Spleen (tissue), 11 donors: ENCODE measurements around the gene KDELR1. TPM values are rescaled to one million over a fixed set of nuclear protein-coding genes. Genes with fewer than 3 reads are reported as not detected.

Experiments used
- DNase-seq: peaks from one replicate; pipeline ENCODE4 v3.0.0-alpha.2; 2020
- H3K27ac ChIP-seq, 8 donors: fragments of 200-600 bp; sonication (generic) in 7 of 8; 1 replicate in 4 of 8; 2 replicates in 4 of 8; pipeline versions ENCODE4 v1.5.0 to v1.8.0; 2016 to 2021; ENCODE audit warnings: inconsistent platforms in 4 of 8, mild to moderate bottlenecking in 4 of 8, moderate library complexity in 1 of 8
- H3K27me3 ChIP-seq, 7 donors: fragments of 200-600 bp; sonication (generic) in 6 of 7; replicated peaks in 1 of 7; 1 replicate in 4 of 7; 2 replicates in 3 of 7; pipeline versions ENCODE4 v1.5.0 to v1.8.0; 2016 to 2021; ENCODE audit warnings: inconsistent platforms in 3 of 7, mild to moderate bottlenecking in 1 of 7
- H3K36me3 ChIP-seq, 6 donors: fragments of 200-600 bp; sonication (generic) in 5 of 6; 1 replicate in 4 of 6; 2 replicates in 2 of 6; pipeline versions ENCODE4 v1.5.0 to v1.8.0; 2016 to 2021; ENCODE audit warnings: inconsistent platforms in 2 of 6
- H3K4me1 ChIP-seq, 6 donors: fragments of 200-600 bp; sonication (generic) in 5 of 6; 1 replicate in 3 of 6; 2 replicates in 3 of 6; pipeline versions ENCODE4 v1.5.0 to v1.8.0; 2016 to 2021; ENCODE audit warnings: inconsistent platforms in 3 of 6
- H3K4me3 ChIP-seq, 8 donors: fragments of 200-600 bp; sonication (generic) in 7 of 8; 1 replicate in 4 of 8; 2 replicates in 4 of 8; pipeline versions ENCODE4 v1.5.0 to v1.8.0; 2016 to 2021; ENCODE audit warnings: inconsistent platforms in 4 of 8, mild to moderate bottlenecking in 4 of 8, moderate library complexity in 2 of 8
- H3K9me3 ChIP-seq, 8 donors: fragments of 200-600 bp; sonication (generic) in 7 of 8; 1 replicate in 4 of 8; 2 replicates in 4 of 8; pipeline versions ENCODE4 v1.5.0 to v1.8.0; 2016 to 2021; ENCODE audit warnings: inconsistent platforms in 4 of 8
- CTCF ChIP-seq, 11 experiments: fragments of 200-600 bp in 7 of 11; fragments of 450-650 bp in 4 of 11; sonication (generic) in 4 of 11; IDR thresholded peaks in 8 of 11; conservative IDR thresholded peaks in 3 of 11; 1 replicate in 7 of 11; 2 replicates in 4 of 11; pipeline versions ENCODE4 v1.4.0 to v1.8.0; 2016 to 2021; ENCODE audit warnings: antibody characterized with exemption in 11 of 11, inconsistent platforms in 4 of 11, mild to moderate bottlenecking in 1 of 11
- POLR2A ChIP-seq, 3 donors: fragments of 450-650 bp; IDR thresholded peaks; one replicate each; pipeline ENCODE4 v1.5.1; 2017; ENCODE audit warnings: antibody characterized with exemption in 3 of 3, mild to moderate bottlenecking in 1 of 3
- POLR2AphosphoS5 ChIP-seq, 3 donors: sonication (generic); formaldehyde crosslinking; IDR thresholded peaks; one replicate each; pipeline ENCODE4 v1.5.1; 2017; ENCODE audit warnings: antibody characterized with exemption in 3 of 3
- WGBS, 5 donors: extraction: QIAGEN DNeasy Blood & Tissue Kit in 3 of 5; methylation state at CpG; one replicate each; pipeline versions ENCODE4 v1.1.5 to v1.1.7; 2013 to 2018; 5-methylcytosine and 5-hydroxymethylcytosine counted together
- intact Hi-C: fragments of 100-400 bp; cut with DNase I; formaldehyde crosslinking; loops from one replicate; pipeline ENCODE4 v1.15.0; 2023; ENCODE audit warnings: low total_unique reads
- polyA plus RNA-seq, 3 donors: library from polyadenylated mRNA; stranded (reverse); fragments of 200-250 nt; gene quantifications; one replicate each; pipeline ENCODE4 v1.2.1, GENCODE V29; 2013
- total RNA-seq, 7 donors: library from RNA; depleted of rRNA in 3 of 7; stranded (reverse); fragments of >200 nt in 3 of 7; fragmentation: NEBNext Ultra II Directional in 4 of 7; extraction: Animal tissue kit (Norgen Biotek cat#: 25700) in 4 of 7; gene quantifications; one replicate each; pipeline versions ENCODE4 v1.1.0 to v1.2.1, GENCODE V29; 2016 to 2021
- donor health status: healthy with polysubstance abuse.
- donor health status: DM: no; HTN: no; CAD: no; lungs with moderate emphysema.
- donor health status: DM: no; HTN: no; CAD: no.
- donor health status: Bipolar disorder and iron deficiency.
- donor health status: healthy.
- donor health status: DM: no; HTN: no; CAD: no.
- donor health status: DM: yes; HTN: yes; CAD: no.

KDELR1 gene
- total and polyA plus RNA-seq, 10 donors = 36.2 to 95.9 (median 68.2) TPM

DNA sequence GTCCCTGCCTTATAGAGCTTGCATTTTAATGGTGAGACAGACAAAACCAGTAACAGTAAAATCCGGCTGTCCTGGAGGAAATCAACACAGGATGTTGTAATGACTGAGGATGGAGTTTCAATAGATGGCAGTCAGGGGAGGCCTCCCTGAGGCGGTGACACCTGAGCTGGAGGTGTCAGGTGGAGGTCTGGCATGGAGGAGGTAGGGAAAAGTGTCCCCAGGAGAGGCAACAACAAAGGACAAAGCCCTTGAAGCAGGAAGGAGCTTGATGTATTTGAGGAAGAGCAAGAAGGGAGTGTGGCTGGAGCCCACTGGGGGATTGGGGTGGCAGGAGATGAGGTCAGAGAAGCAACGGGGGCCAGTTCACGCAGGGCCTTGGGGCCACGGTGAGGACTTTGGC is 9.9 kb upstream of the KDELR1 start:
- no peak for DNase-seq
- TF ChIP-seq POLR2AphosphoS5 (IDR thresholded peaks at IDR 0.05) (no peak), POLR2A (IDR thresholded peaks at IDR 0.05) (no peak), CTCF (IDR thresholded peaks at IDR 0.05 in 8 of 11, conservative IDR thresholded peaks at IDR 0.05 in 3 of 11) (no peak)
- H3K27ac ChIP-seq = no peak overlapping the region
- peaks cover 0 to 37% (median 12%) of the 10 kb centered on the region in 7 donors for H3K27me3 ChIP-seq
- peaks cover 0 to 9% (median 0%) of the 10 kb centered on the region in 8 donors for H3K9me3 ChIP-seq
- intact Hi-C loops = no loop called here
- peaks cover 5 to 45% (median 16%) of the 10 kb centered on the region in 6 donors for H3K4me1 ChIP-seq
- 61 to 76% (median 67%) methylated on average over 5 of the region's 5 CpGs for WGBS, 5 donors
- H3K36me3 ChIP-seq = no peaks in the 10 kb centered on the region
- no peak overlapping the region for H3K4me3 ChIP-seq

GRCh38 chr19:48400018-48400742 is 8.8 kb upstream of the KDELR1 start:
- Histone ChIP-seq H3K4me1 (peaks cover 5 to 55% (median 17%) of the 10 kb centered on the region in 6 donors), H3K27ac (peak overlapping the region in 3 of 8 donors; percentile 22 to 80 (median 59)), H3K9me3 (peaks cover 0 to 4% (median 0%) of the 10 kb centered on the region in 8 donors), H3K27me3 (peaks cover 4 to 40% (median 23%) of the 10 kb centered on the region in 7 donors), H3K36me3 (no peaks in the 10 kb centered on the region), H3K4me3 (peak overlapping the region in 1 of 8 donors; percentile 2)
- intact Hi-C loops = no loop called here
- DNase-seq = no peak
- TF ChIP-seq CTCF (IDR thresholded peaks at IDR 0.05 in 8 of 11, conservative IDR thresholded peaks at IDR 0.05 in 3 of 11) = no peak
- TF ChIP-seq POLR2AphosphoS5 (IDR thresholded peaks at IDR 0.05) = no peak
- TF ChIP-seq POLR2A (IDR thresholded peaks at IDR 0.05) = no peak
- 45 to 68% (median 51%) methylated on average over 14 of the region's 14 CpGs for WGBS, 5 donors

- 6 to 16% (median 6%) methylated on average over 30 to 104 of the region's 104 CpGs for WGBS, 5 donors
These were observed 7.3 kb upstream of the KDELR1 start for GRCh38 chr19:48398375-48399235.

More at GRCh38 chr19:48398375-48399235, 7.3 kb upstream of the KDELR1 start:
- Histone ChIP-seq H3K9me3 (peaks cover 0 to 4% (median 0%) of the 10 kb centered on the region in 8 donors), H3K36me3 (no peaks in the 10 kb centered on the region), H3K27ac (peak overlapping the region in 5 of 8 donors; percentile 25 to 80 (median 59)), H3K27me3 (peaks cover 7 to 51% (median 38%) of the 10 kb centered on the region in 7 donors), H3K4me3 (peak overlapping the region; percentile 11 to 72 (median 35)), H3K4me1 (peaks cover 8 to 68% (median 32%) of the 10 kb centered on the region in 6 donors)
- peak; percentile 96 for DNase-seq
- TF ChIP-seq POLR2A (IDR thresholded peaks at IDR 0.05) (no peak), CTCF (IDR thresholded peaks at IDR 0.05 in 8 of 11, conservative IDR thresholded peaks at IDR 0.05 in 3 of 11) (no peak), POLR2AphosphoS5 (IDR thresholded peaks at IDR 0.05) (peak; percentile 69 to 74 (median 72))
- intact Hi-C loops = no loop called here
